Epithelial cell of proximal tubule (primary cell): ENCODE results near the gene ETS1. TPM values are rescaled to one million over a fixed set of nuclear protein-coding genes. Genes with fewer than 3 reads are reported as not detected.

Source experiments
- DNase-seq: peaks from one replicate; pipeline ENCODE4 v3.0.0-alpha.2; 2011; ENCODE audit warnings: low read depth
- H3K4me3 ChIP-seq: 2 replicates; pipeline ENCODE4 v1.5.1; 2011; ENCODE audit warnings: low read depth, mild to moderate bottlenecking, low read length
- total RNA-seq: library from RNA; depleted of rRNA; stranded (reverse); fragments of >200 nt; gene quantifications from 2 replicates; pipeline ENCODE4 v1.2.3, GENCODE V29; 2015
- TF ChIP-seq, protein P1 (sequence below): conservative IDR thresholded peaks from 2 replicates; pipeline ENCODE4 v1.5.1; 2012; ENCODE audit warnings: low read depth, mild to moderate bottlenecking, low read length

The ETS1 gene
- total RNA-seq, 1 donor from 2014 or later, result 76.5 TPM

GRCh38 chr11:128628686-128629085 is 41.3 kb upstream of the ETS1 start:
- DNase-seq, result no peak
- no peak overlapping the region for H3K4me3 ChIP-seq
- TF ChIP-seq, protein P1, sequence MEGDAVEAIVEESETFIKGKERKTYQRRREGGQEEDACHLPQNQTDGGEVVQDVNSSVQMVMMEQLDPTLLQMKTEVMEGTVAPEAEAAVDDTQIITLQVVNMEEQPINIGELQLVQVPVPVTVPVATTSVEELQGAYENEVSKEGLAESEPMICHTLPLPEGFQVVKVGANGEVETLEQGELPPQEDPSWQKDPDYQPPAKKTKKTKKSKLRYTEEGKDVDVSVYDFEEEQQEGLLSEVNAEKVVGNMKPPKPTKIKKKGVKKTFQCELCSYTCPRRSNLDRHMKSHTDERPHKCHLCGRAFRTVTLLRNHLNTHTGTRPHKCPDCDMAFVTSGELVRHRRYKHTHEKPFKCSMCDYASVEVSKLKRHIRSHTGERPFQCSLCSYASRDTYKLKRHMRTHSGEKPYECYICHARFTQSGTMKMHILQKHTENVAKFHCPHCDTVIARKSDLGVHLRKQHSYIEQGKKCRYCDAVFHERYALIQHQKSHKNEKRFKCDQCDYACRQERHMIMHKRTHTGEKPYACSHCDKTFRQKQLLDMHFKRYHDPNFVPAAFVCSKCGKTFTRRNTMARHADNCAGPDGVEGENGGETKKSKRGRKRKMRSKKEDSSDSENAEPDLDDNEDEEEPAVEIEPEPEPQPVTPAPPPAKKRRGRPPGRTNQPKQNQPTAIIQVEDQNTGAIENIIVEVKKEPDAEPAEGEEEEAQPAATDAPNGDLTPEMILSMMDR, result no peak

DNA sequence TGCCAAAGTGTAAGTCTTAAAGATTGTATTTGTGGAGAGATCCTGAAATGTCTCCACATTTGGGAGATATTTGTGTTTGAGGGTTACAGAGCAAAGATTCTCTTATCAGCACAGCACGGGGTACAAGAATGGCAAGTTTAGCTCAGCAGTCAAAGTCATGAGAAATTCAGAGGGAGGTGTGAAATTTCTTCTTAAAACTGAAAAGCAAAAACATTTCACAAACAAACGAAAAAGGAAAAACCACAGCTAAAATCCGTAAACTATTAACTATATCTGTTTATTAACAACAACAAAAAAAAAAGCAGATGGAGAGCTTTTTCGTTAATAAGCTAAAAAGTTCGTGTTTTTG is 40.9 kb upstream of the ETS1 start:
- no peak overlapping the region for H3K4me3 ChIP-seq
- no peak for DNase-seq
- TF ChIP-seq, protein P1, result no peak

DNA sequence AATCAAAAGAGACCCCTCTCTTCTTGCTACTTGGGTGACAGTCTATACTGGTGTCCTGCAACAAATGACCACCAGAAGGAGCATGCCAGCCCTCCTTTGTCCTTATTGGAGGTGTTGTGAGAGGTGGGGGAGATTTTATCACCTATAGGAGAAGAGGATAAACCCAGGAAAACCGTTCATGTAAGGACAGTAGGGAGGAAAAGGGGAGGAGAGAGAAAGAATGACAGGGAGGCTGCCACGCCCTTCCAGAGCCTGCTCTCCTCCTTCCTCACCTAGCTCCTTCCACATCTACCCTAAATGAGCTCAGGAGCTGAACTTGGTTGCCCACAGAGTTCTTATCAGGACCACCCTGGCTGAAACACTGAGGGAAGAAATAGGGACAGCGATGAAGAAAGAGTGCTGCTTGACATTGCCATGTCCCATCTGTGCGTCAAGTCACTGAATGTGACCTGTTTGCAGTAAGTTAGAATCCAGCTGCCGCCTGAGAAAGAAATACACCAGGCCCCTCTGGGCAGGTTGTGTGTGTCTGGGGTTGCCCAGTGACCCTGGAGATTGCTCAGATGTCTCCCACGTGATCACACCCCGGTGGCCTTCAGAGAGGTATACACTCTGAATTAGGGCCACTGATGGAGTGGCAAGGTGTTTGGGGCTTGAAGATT is 40.4 kb upstream of the ETS1 start:
- no peak for DNase-seq
- H3K4me3 ChIP-seq, result no peak overlapping the region
- TF ChIP-seq, protein P1, result no peak

- no peak for DNase-seq
- TF ChIP-seq, protein P1, result no peak
- no peak overlapping the region for H3K4me3 ChIP-seq
Observed at GRCh38 chr11:128626913-128627665, 39.7 kb upstream of the ETS1 start.

GRCh38 chr11:128625746-128626145 is 38.4 kb upstream of the ETS1 start:
- TF ChIP-seq, protein P1, result no peak

DNA sequence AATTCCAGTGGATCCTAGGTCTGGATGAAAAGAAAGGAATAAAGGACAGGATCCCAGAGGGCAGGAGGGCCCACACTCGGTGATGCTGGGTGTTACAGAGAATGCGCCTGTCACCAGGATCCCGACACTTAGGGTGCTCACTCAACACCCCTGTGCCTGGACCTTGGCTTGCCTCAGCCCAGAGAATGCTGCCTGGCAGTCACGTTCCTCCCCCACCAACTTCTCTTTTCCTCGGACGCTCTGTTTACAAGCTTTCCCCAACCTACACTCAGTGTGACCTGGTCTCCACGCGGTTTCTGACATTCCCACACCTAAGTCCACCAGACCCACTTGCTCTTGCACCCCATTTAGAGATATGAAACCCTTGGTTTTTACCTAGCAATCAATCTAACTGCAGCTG is 38.0 kb upstream of the ETS1 start:
- TF ChIP-seq, protein P1, result no peak
- H3K4me3 ChIP-seq, result no peak overlapping the region
- DNase-seq, result no peak

More at GRCh38 chr11:128625746-128626145, 38.4 kb upstream of the ETS1 start:
- H3K4me3 ChIP-seq, result no peak overlapping the region
- no peak for DNase-seq
